H9 (cell line): ENCODE measurements around the gene ZDHHC17. TPM values are rescaled to one million over a fixed set of nuclear protein-coding genes. Genes with fewer than 3 reads are reported as not detected.

ENCODE experiments used
- DNase-seq: peaks from one replicate; pipeline ENCODE4 v3.0.0-alpha.2; 2017
- H2AFZ ChIP-seq: one replicate; pipeline ENCODE4 v1.6.1; 2013; ENCODE audit warnings: mild to moderate bottlenecking, low read length, control low read depth, moderate library complexity
- H2AK5ac ChIP-seq: 2 replicates; pipeline ENCODE4 v1.6.1; 2013; ENCODE audit warnings: low read length, control low read depth, mixed read lengths; ENCODE audit not compliant: insufficient read length
- H2BK120ac ChIP-seq: one replicate; pipeline ENCODE4 v1.6.1; 2013; ENCODE audit warnings: low read depth, mild to moderate bottlenecking, low read length, control low read depth, inconsistent platforms; ENCODE audit not compliant: poor library complexity, severe bottlenecking
- H2BK12ac ChIP-seq: 2 replicates; pipeline ENCODE4 v1.6.1; 2013; ENCODE audit warnings: low read length, control low read depth, mixed read lengths, low read depth; ENCODE audit not compliant: insufficient read length
- H2BK15ac ChIP-seq: 2 replicates; pipeline ENCODE4 v1.6.1; 2013; ENCODE audit warnings: low read depth, low read length, control low read depth
- H2BK20ac ChIP-seq: one replicate; pipeline ENCODE4 v1.6.1; 2013; ENCODE audit warnings: low read depth, mild to moderate bottlenecking, low read length, control low read depth, inconsistent platforms; ENCODE audit not compliant: poor library complexity, severe bottlenecking
- H2BK5ac ChIP-seq: 2 replicates; pipeline ENCODE4 v1.6.1; 2013; ENCODE audit warnings: low read length, control low read depth, mixed read lengths; ENCODE audit not compliant: insufficient read length
- H3K14ac ChIP-seq: 2 replicates; pipeline ENCODE4 v1.6.1; 2013; ENCODE audit warnings: low read length, control low read depth; ENCODE audit not compliant: insufficient read depth
- H3K18ac ChIP-seq: 2 replicates; pipeline ENCODE4 v1.6.1; 2013; ENCODE audit warnings: low read depth, mild to moderate bottlenecking, mixed read lengths, low read length, control low read depth; ENCODE audit not compliant: insufficient read length
- H3K23ac ChIP-seq: 2 replicates; pipeline ENCODE4 v1.6.1; 2013; ENCODE audit warnings: low read length, control low read depth, mixed read lengths, low read depth; ENCODE audit not compliant: insufficient read length
- H3K23me2 ChIP-seq: 2 replicates; pipeline ENCODE4 v1.6.1; 2013; ENCODE audit warnings: low read depth, mild to moderate bottlenecking, mixed read lengths, low read length, control low read depth; ENCODE audit not compliant: insufficient read length, poor library complexity, severe bottlenecking
- H3K27ac ChIP-seq: 2 replicates; pipeline ENCODE4 v1.5.1; 2013; ENCODE audit warnings: low read length, control low read depth, mixed read lengths, low read depth; ENCODE audit not compliant: insufficient read length
- H3K27me3 ChIP-seq: 2 replicates; pipeline ENCODE4 v1.6.1; 2013; ENCODE audit warnings: low read length, control low read depth, inconsistent platforms; ENCODE audit not compliant: insufficient read depth
- H3K4ac ChIP-seq: 2 replicates; pipeline ENCODE4 v1.6.1; 2013; ENCODE audit warnings: low read depth, mild to moderate bottlenecking, control low read depth, inconsistent platforms, low read length, moderate library complexity
- H3K4me1 ChIP-seq: 2 replicates; pipeline ENCODE4 v1.6.1; 2013; ENCODE audit warnings: low read length, control low read depth, inconsistent platforms; ENCODE audit not compliant: insufficient read depth
- H3K4me2 ChIP-seq: 2 replicates; pipeline ENCODE4 v1.6.1; 2013; ENCODE audit warnings: low read length, control low read depth, mixed read lengths; ENCODE audit not compliant: insufficient read length, insufficient read depth
- H3K56ac ChIP-seq: 2 replicates; pipeline ENCODE4 v1.6.1; 2013; ENCODE audit warnings: low read depth, mild to moderate bottlenecking, mixed read lengths, low read length, control low read depth; ENCODE audit not compliant: insufficient read length
- H3K79me1 ChIP-seq: 2 replicates; pipeline ENCODE4 v1.6.1; 2013; ENCODE audit warnings: low read depth, mild to moderate bottlenecking, moderate library complexity, low read length, control low read depth, inconsistent platforms; ENCODE audit not compliant: insufficient read depth, poor library complexity, severe bottlenecking
- H3K79me2 ChIP-seq: 2 replicates; pipeline ENCODE4 v1.6.1; 2013; ENCODE audit warnings: low read length, control low read depth, inconsistent platforms; ENCODE audit not compliant: insufficient read depth
- H3K9ac ChIP-seq: 2 replicates; pipeline ENCODE4 v1.6.1; 2013; ENCODE audit warnings: low read length, control low read depth, mixed read lengths; ENCODE audit not compliant: insufficient read length; ENCODE audit errors: extremely low read depth
- H3K9me3 ChIP-seq: one replicate; pipeline ENCODE4 v1.6.1; 2013; ENCODE audit warnings: low read depth, low read length, inconsistent platforms; ENCODE audit not compliant: control insufficient read depth
- H3T11ph ChIP-seq: one replicate; pipeline ENCODE4 v1.6.1; 2013; ENCODE audit warnings: mild to moderate bottlenecking, low read length, control low read depth, inconsistent platforms
- H4K20me1 ChIP-seq: one replicate; pipeline ENCODE4 v1.6.1; 2013; ENCODE audit not compliant: control insufficient read depth, insufficient read length, insufficient read depth
- H4K5ac ChIP-seq: 2 replicates; pipeline ENCODE4 v1.6.1; 2013; ENCODE audit warnings: low read depth, mild to moderate bottlenecking, mixed read lengths, low read length, control low read depth; ENCODE audit not compliant: insufficient read length
- H4K8ac ChIP-seq: replicated peaks from 2 replicates; pipeline ENCODE4 v1.6.1; 2013; ENCODE audit warnings: low read length, control low read depth, mixed read lengths, low read depth; ENCODE audit not compliant: insufficient read length
- H4K91ac ChIP-seq: 2 replicates; pipeline ENCODE4 v1.6.1; 2013; ENCODE audit warnings: low read depth, mild to moderate bottlenecking, moderate library complexity, mixed read lengths, low read length, control low read depth; ENCODE audit not compliant: insufficient read length
- H3K27ac Mint-ChIP-seq, 3 experiments: 2 replicates in 2 of 3; 3 replicates in 1 of 3; pipeline ENCODE4 v1.8.0; 2020 to 2021; ENCODE audit warnings: mixed read lengths in 3 of 3, mild to moderate bottlenecking in 1 of 3, moderate library complexity in 1 of 3
- H3K27me3 Mint-ChIP-seq: 2 replicates; pipeline ENCODE4 v1.8.0; 2021; ENCODE audit warnings: low read depth, mild to moderate bottlenecking, moderate library complexity, mixed read lengths
- H3K36me3 Mint-ChIP-seq, 3 experiments: 2 replicates in 2 of 3; 3 replicates in 1 of 3; pipeline ENCODE4 v1.8.0; 2020 to 2021; ENCODE audit warnings: low read depth in 3 of 3, mixed read lengths in 3 of 3; ENCODE audit not compliant: insufficient read depth in 1 of 3
- H3K4me1 Mint-ChIP-seq, 2 experiments: 2 replicates each; pipeline ENCODE4 v1.8.0; 2020; ENCODE audit warnings: mixed read lengths in 2 of 2
- H3K4me3 Mint-ChIP-seq, 2 experiments: 2 replicates in 1 of 2; 3 replicates in 1 of 2; pipeline ENCODE4 v1.8.0; 2020 to 2021; ENCODE audit warnings: mild to moderate bottlenecking in 2 of 2, mixed read lengths in 2 of 2, moderate library complexity in 1 of 2
- H3K9me3 Mint-ChIP-seq, 2 experiments: 2 replicates in 1 of 2; 3 replicates in 1 of 2; pipeline ENCODE4 v1.8.0; 2020; ENCODE audit warnings: mild to moderate bottlenecking in 2 of 2, mixed read lengths in 2 of 2, moderate library complexity in 1 of 2
- CTCF ChIP-seq: fragments of 200-600 bp; sonication (generic); conservative IDR thresholded peaks from 3 replicates; pipeline ENCODE4 v1.8.0; 2021; ENCODE audit warnings: antibody characterized with exemption, mild to moderate bottlenecking
- WGBS: extraction: QIAGEN DNeasy Blood & Tissue Kit; methylation state at CpG from one replicate; pipeline ENCODE4 v1.1.7; 2013; ENCODE audit warnings: missing lambda C conversion rate, low lambda C conversion rate, mixed read lengths; ENCODE audit not compliant: insufficient read length; ENCODE audit errors: extremely low coverage; 5-methylcytosine and 5-hydroxymethylcytosine counted together
- total RNA-seq: library from RNA; stranded (reverse); gene quantifications from 2 replicates; pipeline ENCODE4 v1.2.1, GENCODE V29; 2021

ZDHHC17 gene
- total RNA-seq, 1 experiment from 2014 or later = 32.6 TPM

GRCh38 chr12:76782526-76782925 lies 18.6 kb downstream of the ZDHHC17 start:
- H2BK20ac ChIP-seq = no peak overlapping the region
- H3K27ac Mint-ChIP-seq = peak overlapping the region in 1 of 3 experiments; percentile 0; a peak in 2 of 7 replicates
- no peak for TF ChIP-seq CTCF

More at GRCh38 chr12:76782526-76782925, 18.6 kb downstream of the ZDHHC17 start:
- Mint-ChIP-seq H3K4me1 (peaks cover 37 to 53% of the 10 kb centered on the region in 2 experiments), H3K36me3 (peaks cover 2 to 17% (median 13%) of the 10 kb centered on the region in 3 experiments; a peak in 6 of 7 replicates), H3K4me3 (no peak overlapping the region), H3K27me3 (no peaks in the 10 kb centered on the region), H3K9me3 (peaks cover 3 to 5% of the 10 kb centered on the region in 2 experiments; a peak in 3 of 5 replicates)
- no peaks in the 10 kb centered on the region for H3K79me1 ChIP-seq
- H3K27ac ChIP-seq = no peak overlapping the region
- peaks cover 12% of the 10 kb centered on the region for H3K4me1 ChIP-seq
- H4K5ac ChIP-seq = no peak overlapping the region
- H3K9me3 ChIP-seq = no peaks in the 10 kb centered on the region
- peaks cover 22% of the 10 kb centered on the region; the same call in 1 of the 2 replicates for H3K79me2 ChIP-seq
- H3K23me2 ChIP-seq = no peaks in the 10 kb centered on the region
- H2BK15ac ChIP-seq = no peak overlapping the region
- DNase-seq = no peak
- H2AFZ ChIP-seq = no peak overlapping the region
- no peak overlapping the region for H2BK12ac ChIP-seq
- no peak overlapping the region for H3K9ac ChIP-seq
- H2BK120ac ChIP-seq = no peak overlapping the region
- H2AK5ac ChIP-seq = no peak overlapping the region
- H4K20me1 ChIP-seq = no peaks in the 10 kb centered on the region
- H3K4ac ChIP-seq = no peak overlapping the region
- H3K23ac ChIP-seq = no peak overlapping the region
- no peak overlapping the region for H3T11ph ChIP-seq
- WGBS = no CpG with 5 or more reads among the region's 2 CpGs
- no peak overlapping the region for H3K14ac ChIP-seq
- no peak overlapping the region for H3K4me2 ChIP-seq
- H3K27me3 ChIP-seq = no peaks in the 10 kb centered on the region
- no peak overlapping the region for H4K8ac ChIP-seq
- no peak overlapping the region for H4K91ac ChIP-seq
- no peak overlapping the region for H3K18ac ChIP-seq
- H2BK5ac ChIP-seq = no peak overlapping the region
- H3K56ac ChIP-seq = no peak overlapping the region
